CD14-positive monocyte (primary cell): ENCODE results near the gene INO80B. TPM values are rescaled to one million over a fixed set of nuclear protein-coding genes. Genes with fewer than 3 reads are reported as not detected.

Experiments
- DNase-seq, 3 donors: peaks; one replicate each; pipeline ENCODE4 v3.0.0-alpha.2; 2011 to 2022
- H2AFZ ChIP-seq: 2 replicates; pipeline ENCODE4 v1.6.0; 2012; ENCODE audit warnings: mild to moderate bottlenecking, low read depth, low read length, inconsistent platforms; ENCODE audit not compliant: insufficient read depth, poor library complexity, severe bottlenecking
- H3K27ac ChIP-seq, 2 donors: 1 replicate in 1 of 2; 2 replicates in 1 of 2; pipeline ENCODE4 v1.5.1; 2012 to 2013; ENCODE audit warnings: low read length in 2 of 2, control low read depth in 1 of 2, inconsistent platforms in 1 of 2, low read depth in 1 of 2, mild to moderate bottlenecking in 1 of 2
- H3K27me3 ChIP-seq, 2 donors: one replicate each; pipeline versions ENCODE4 v1.6.0 to v1.6.1; 2011 to 2013; ENCODE audit warnings: low read length in 2 of 2; ENCODE audit not compliant: control insufficient read depth in 2 of 2, insufficient read depth in 2 of 2
- H3K36me3 ChIP-seq, 2 donors: replicated peaks in 1 of 2; 1 replicate in 1 of 2; 2 replicates in 1 of 2; pipeline versions ENCODE4 v1.5.1 to v1.6.1; 2012 to 2013; ENCODE audit warnings: low read length in 2 of 2, control low read depth in 1 of 2, inconsistent platforms in 1 of 2, mild to moderate bottlenecking in 1 of 2; ENCODE audit not compliant: insufficient read depth in 2 of 2, control insufficient read depth in 1 of 2
- H3K4me1 ChIP-seq, 2 donors: 1 replicate in 1 of 2; 2 replicates in 1 of 2; pipeline versions ENCODE4 v1.5.1 to v1.6.1; 2012 to 2013; ENCODE audit warnings: low read length in 2 of 2, control low read depth in 1 of 2, inconsistent platforms in 1 of 2, mild to moderate bottlenecking in 1 of 2, moderate library complexity in 1 of 2; ENCODE audit not compliant: insufficient read depth in 2 of 2, control insufficient read depth in 1 of 2
- H3K4me2 ChIP-seq: replicated peaks from 2 replicates; pipeline ENCODE3; 2012; ENCODE audit warnings: low read length, moderate library complexity, mild to moderate bottlenecking; ENCODE audit not compliant: poor library complexity, severe bottlenecking; ENCODE audit errors: extremely low read depth
- H3K4me3 ChIP-seq, 3 experiments: fragments of 200-600 bp in 1 of 3; sonication (generic) in 1 of 3; replicated peaks in 1 of 3; 1 replicate in 2 of 3; 2 replicates in 1 of 3; pipeline ENCODE4 v1.5.1; 2011 to 2013; ENCODE audit warnings: low read length in 3 of 3, mild to moderate bottlenecking in 3 of 3, control low read depth in 2 of 3, low read depth in 2 of 3, inconsistent platforms in 1 of 3, moderate library complexity in 1 of 3
- H3K79me2 ChIP-seq: 2 replicates; pipeline ENCODE4 v1.6.0; 2012; ENCODE audit warnings: mild to moderate bottlenecking, control low read depth, inconsistent platforms, low read length, moderate library complexity; ENCODE audit not compliant: insufficient read depth
- H3K9ac ChIP-seq: 2 replicates; pipeline ENCODE4 v1.6.0; 2017; ENCODE audit warnings: low read length, mild to moderate bottlenecking; ENCODE audit not compliant: insufficient read depth, poor library complexity, severe bottlenecking
- H3K9me3 ChIP-seq, 2 donors: replicated peaks in 1 of 2; 1 replicate in 1 of 2; 2 replicates in 1 of 2; pipeline versions ENCODE4 v1.5.1 to v1.6.1; 2012 to 2013; ENCODE audit warnings: low read length in 2 of 2, control low read depth in 1 of 2; ENCODE audit not compliant: control insufficient read depth in 1 of 2, insufficient read depth in 1 of 2
- H4K20me1 ChIP-seq: 2 replicates; pipeline ENCODE4 v1.6.0; 2012; ENCODE audit warnings: mild to moderate bottlenecking, low read length, control low read depth, moderate library complexity; ENCODE audit not compliant: insufficient read depth
- H3K27ac Mint-ChIP-seq, 7 donors: one replicate each; pipeline ENCODE4 v1.8.0; 2020; ENCODE audit warnings: mild to moderate bottlenecking in 7 of 7, mixed read lengths in 7 of 7, moderate library complexity in 6 of 7, inconsistent platforms in 2 of 7
- H3K27me3 Mint-ChIP-seq, 3 donors: one replicate each; pipeline ENCODE4 v1.8.0; 2021 to 2022; ENCODE audit warnings: low read depth in 3 of 3, mild to moderate bottlenecking in 3 of 3, mixed read lengths in 3 of 3, moderate library complexity in 3 of 3, inconsistent platforms in 1 of 3
- H3K36me3 Mint-ChIP-seq, 2 donors: one replicate each; pipeline ENCODE4 v1.8.0; 2020; ENCODE audit warnings: mixed read lengths in 2 of 2, inconsistent platforms in 1 of 2, mild to moderate bottlenecking in 1 of 2
- H3K4me1 Mint-ChIP-seq: one replicate; pipeline ENCODE4 v1.8.0; 2020; ENCODE audit warnings: mild to moderate bottlenecking, mixed read lengths
- H3K4me3 Mint-ChIP-seq, 2 donors: one replicate each; pipeline ENCODE4 v1.8.0; 2020; ENCODE audit warnings: mild to moderate bottlenecking in 2 of 2, mixed read lengths in 2 of 2, moderate library complexity in 1 of 2
- H3K9me3 Mint-ChIP-seq, 7 donors: one replicate each; pipeline ENCODE4 v1.8.0; 2020 to 2022; ENCODE audit warnings: mixed read lengths in 7 of 7, mild to moderate bottlenecking in 6 of 7, moderate library complexity in 6 of 7, inconsistent platforms in 2 of 7
- WGBS: methylation state at CpG from one replicate; pipeline ENCODE4 v1.1.5; 2013; ENCODE audit warnings: missing lambda C conversion rate; ENCODE audit not compliant: insufficient coverage; 5-methylcytosine and 5-hydroxymethylcytosine counted together
- intact Hi-C, 2 donors: fragments of 100-400 bp; cut with micrococcal nuclease; formaldehyde crosslinking; loops; one replicate each; pipeline versions ENCODE4 v1.15.0 to v1.15.1; 2023
- polyA plus RNA-seq, 3 donors: library from polyadenylated mRNA; depleted of rRNA in 1 of 3; unstranded in 2 of 3; stranded (reverse) in 1 of 3; fragments of 300-500 nt in 2 of 3; fragments of >200 nt in 1 of 3; fragmentation: Illumina TruSeq in 2 of 3; gene quantifications; 1 replicate in 2 of 3; 2 replicates in 1 of 3; pipeline ENCODE4 v1.2.3, GENCODE V29; 2012 to 2021
- TF ChIP-seq, protein P1 (sequence below): fragments of 200-600 bp; IDR thresholded peaks from one replicate; pipeline ENCODE4 v1.8.0; 2022; ENCODE audit warnings: antibody characterized with exemption, mild to moderate bottlenecking

Gene INO80B
- polyA plus RNA-seq, 3 donors: 4.8 to 48.7 (median 4.8) TPM

DNA sequence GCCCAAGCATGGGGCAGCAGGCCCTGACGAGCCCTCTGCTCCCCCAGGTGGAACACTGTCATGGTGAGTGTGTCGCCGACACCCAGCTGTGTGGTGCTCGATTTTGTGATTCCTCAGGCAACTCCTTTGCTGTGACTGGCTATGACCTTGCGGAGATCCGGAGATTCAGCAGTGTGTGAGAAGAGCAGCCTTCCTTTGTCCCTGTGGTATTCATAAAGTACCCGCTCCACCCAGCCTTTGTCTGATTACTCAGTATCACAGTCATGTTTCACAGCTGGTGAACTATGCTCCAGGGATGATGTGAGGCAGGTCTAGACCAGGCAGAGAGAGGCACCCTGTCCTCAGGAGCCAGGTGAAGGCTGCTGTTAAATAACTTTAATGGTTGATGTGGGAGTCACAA, 29.4 kb upstream of the INO80B start:
- Histone ChIP-seq H3K4me2 (no peak overlapping the region), H3K36me3 (no peaks in the 10 kb centered on the region), H4K20me1 (no peaks in the 10 kb centered on the region), H3K4me3 (no peak overlapping the region), H3K4me1 (peaks cover 15 to 19% of the 10 kb centered on the region in 2 donors), H3K9ac (no peak overlapping the region), H3K9me3 (no peaks in the 10 kb centered on the region), H3K79me2 (no peaks in the 10 kb centered on the region), H3K27ac (no peak overlapping the region), H3K27me3 (no peaks in the 10 kb centered on the region), H2AFZ (no peak overlapping the region)
- H3K36me3 Mint-ChIP-seq: peaks cover 0 to 3% of the 10 kb centered on the region in 2 donors
- no peaks in the 10 kb centered on the region for H3K9me3 Mint-ChIP-seq
- H3K4me3 Mint-ChIP-seq: no peak overlapping the region
- H3K27me3 Mint-ChIP-seq: peaks cover 1 to 8% (median 3%) of the 10 kb centered on the region in 3 donors
- WGBS: 86% methylated on average over 4 of the region's 7 CpGs
- no peak for DNase-seq
- H3K4me1 Mint-ChIP-seq: peaks cover 17% of the 10 kb centered on the region
- TF ChIP-seq, protein P1, sequence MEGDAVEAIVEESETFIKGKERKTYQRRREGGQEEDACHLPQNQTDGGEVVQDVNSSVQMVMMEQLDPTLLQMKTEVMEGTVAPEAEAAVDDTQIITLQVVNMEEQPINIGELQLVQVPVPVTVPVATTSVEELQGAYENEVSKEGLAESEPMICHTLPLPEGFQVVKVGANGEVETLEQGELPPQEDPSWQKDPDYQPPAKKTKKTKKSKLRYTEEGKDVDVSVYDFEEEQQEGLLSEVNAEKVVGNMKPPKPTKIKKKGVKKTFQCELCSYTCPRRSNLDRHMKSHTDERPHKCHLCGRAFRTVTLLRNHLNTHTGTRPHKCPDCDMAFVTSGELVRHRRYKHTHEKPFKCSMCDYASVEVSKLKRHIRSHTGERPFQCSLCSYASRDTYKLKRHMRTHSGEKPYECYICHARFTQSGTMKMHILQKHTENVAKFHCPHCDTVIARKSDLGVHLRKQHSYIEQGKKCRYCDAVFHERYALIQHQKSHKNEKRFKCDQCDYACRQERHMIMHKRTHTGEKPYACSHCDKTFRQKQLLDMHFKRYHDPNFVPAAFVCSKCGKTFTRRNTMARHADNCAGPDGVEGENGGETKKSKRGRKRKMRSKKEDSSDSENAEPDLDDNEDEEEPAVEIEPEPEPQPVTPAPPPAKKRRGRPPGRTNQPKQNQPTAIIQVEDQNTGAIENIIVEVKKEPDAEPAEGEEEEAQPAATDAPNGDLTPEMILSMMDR: no peak
- peak overlapping the region in 1 of 7 donors; percentile 28 for H3K27ac Mint-ChIP-seq
- intact Hi-C loops: no loop called here

DNA sequence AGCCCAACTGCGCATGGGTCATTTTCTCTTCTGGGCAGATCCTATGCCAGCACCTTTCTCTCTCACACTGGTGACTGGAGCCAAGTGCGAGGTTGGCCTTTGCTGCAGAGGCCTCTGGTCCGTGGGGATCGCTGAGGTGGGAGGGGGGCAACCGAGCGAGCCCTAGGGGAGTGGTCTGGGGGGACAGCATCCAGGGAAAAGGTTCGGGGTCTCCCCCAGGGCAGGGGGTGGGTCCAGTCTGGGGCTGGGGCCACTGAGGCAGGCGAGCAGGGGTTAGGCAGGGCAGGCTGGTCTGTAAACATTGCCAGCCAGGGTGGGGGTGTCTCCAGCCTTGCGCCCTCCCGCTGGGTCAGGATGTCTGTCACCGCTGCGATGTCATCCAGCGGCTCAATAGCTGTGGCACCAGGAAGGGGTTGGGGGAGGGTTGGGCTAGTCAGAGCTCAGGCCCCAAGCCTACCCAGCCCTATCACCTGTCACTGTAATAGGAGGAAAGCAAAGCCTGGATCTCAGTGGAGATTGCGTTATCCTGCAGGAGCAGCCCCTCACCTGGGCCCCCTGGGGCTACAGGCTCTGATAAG, 28.6 kb upstream of the INO80B start:
- no peaks in the 10 kb centered on the region for H3K9me3 ChIP-seq
- H3K9ac ChIP-seq: no peak overlapping the region
- TF ChIP-seq, protein P1: no peak
- Mint-ChIP-seq H3K4me1 (peaks cover 10% of the 10 kb centered on the region), H3K9me3 (no peaks in the 10 kb centered on the region), H3K36me3 (peaks cover 0 to 3% of the 10 kb centered on the region in 2 donors), H3K27ac (no peak overlapping the region), H3K4me3 (no peak overlapping the region), H3K27me3 (peaks cover 1 to 8% (median 5%) of the 10 kb centered on the region in 3 donors)
- no peak for DNase-seq
- 96% methylated on average over 8 of the region's 14 CpGs for WGBS
- H3K79me2 ChIP-seq: no peaks in the 10 kb centered on the region
- no peaks in the 10 kb centered on the region for H3K27me3 ChIP-seq
- no peak overlapping the region for H3K4me3 ChIP-seq
- H3K4me2 ChIP-seq: no peak overlapping the region
- H4K20me1 ChIP-seq: no peaks in the 10 kb centered on the region
- H2AFZ ChIP-seq: no peak overlapping the region
- intact Hi-C loops: no loop called here
- peaks cover 7 to 12% of the 10 kb centered on the region in 2 donors for H3K4me1 ChIP-seq
- no peak overlapping the region for H3K27ac ChIP-seq
- no peaks in the 10 kb centered on the region for H3K36me3 ChIP-seq
